GM10248 (cell line): ENCODE data around the gene MBD6.
"Not testable (repeated sequence)": the region's sequence is repeated elsewhere in the genome, so short reads cannot be mapped to it uniquely, and the experiment has no call there.

ENCODE experiments used
- CTCF ChIA-PET: fragments of 300-600 bp; sonication (Branson Sonifier 250); formaldehyde crosslinking; extraction: SDS; loops from one replicate; lab custom pipeline; 2021; ENCODE audit warnings: antibody characterized with exemption; lab: Yijun Ruan, JAX
- POLR2A ChIA-PET: fragments of 350-650 bp; sonication (Branson Sonifier 250); formaldehyde crosslinking; extraction: SDS; loops from one replicate; lab custom pipeline; 2020; ENCODE audit warnings: antibody characterized with exemption; lab: Yijun Ruan, JAX
- DNase-seq: peaks from one replicate; pipeline ENCODE4 v3.0.0; 2012; ENCODE audit errors: extremely low spot score
- CTCF ChIP-seq: IDR thresholded peaks from 2 replicates; pipeline ENCODE4 v1.5.1; 2012; ENCODE audit warnings: mild to moderate bottlenecking, low read depth; ENCODE audit errors: extremely low read depth, missing control alignments, control extremely low read depth

MBD6 gene

GRCh38 chr12:57488402-57489156, 34.0 kb upstream of the MBD6 start:
- CTCF ChIA-PET = interaction anchor here (1.9 kb wide), 1 partner anchor 246 kb away, joined by 5 read pairs; no protein-coding TSS in a partner anchor
- no peak for TF ChIP-seq CTCF
- DNase-seq = no peak
- POLR2A ChIA-PET = interaction anchor here (0.7 kb wide), 1 partner anchor 25 kb away, joined by 3 read pairs; no protein-coding TSS in a partner anchor

- no peak for TF ChIP-seq CTCF
- no peak for DNase-seq
- CTCF ChIA-PET = interaction anchor here (1.9 to 2.2 kb wide), 2 partner anchors 14 to 246 kb away, joined by 5 to 6 read pairs; no protein-coding TSS in a partner anchor
- POLR2A ChIA-PET = interaction anchor here (0.7 kb wide), 1 partner anchor 25 kb away, joined by 3 read pairs; no protein-coding TSS in a partner anchor
These were observed 33.4 kb upstream of the MBD6 start for GRCh38 chr12:57489157-57489641.

- no peak for DNase-seq
- POLR2A ChIA-PET = interaction anchor here (0.7 kb wide), 1 partner anchor 14 kb away, joined by 3 read pairs; no protein-coding TSS in a partner anchor
- no peak for TF ChIP-seq CTCF
- CTCF ChIA-PET = interaction anchor here (1.0 to 2.2 kb wide), 5 partner anchors 13 to 247 kb away, joined by 3 to 7 read pairs (median 5); no protein-coding TSS in a partner anchor
These were observed 32.5 kb upstream of the MBD6 start for GRCh38 chr12:57490126-57490525.

GRCh38 chr12:57491393-57492280, 31.0 kb upstream of the MBD6 start:
- ChIA-PET CTCF (interaction anchor here (0.8 to 2.2 kb wide), 6 partner anchors 11 to 38 kb away, joined by 3 to 7 read pairs (median 4); no protein-coding TSS in a partner anchor), POLR2A (no interaction called here)
- no peak for TF ChIP-seq CTCF
- no peak for DNase-seq

GRCh38 chr12:57495051-57495701, 27.4 kb upstream of the MBD6 start:
- DNase-seq, POLR2A ChIA-PET, CTCF ChIA-PET: not testable (repeated sequence)

- no peak for TF ChIP-seq CTCF
- ChIA-PET POLR2A (interaction anchor here (0.9 kb wide), 1 partner anchor 17 kb away, joined by 3 read pairs; no protein-coding TSS in a partner anchor), CTCF (interaction anchor here (1.0 to 2.1 kb wide), 4 partner anchors 14 to 87 kb away, joined by 3 to 7 read pairs (median 3); no protein-coding TSS in a partner anchor)
- no peak for DNase-seq
These were observed 25.8 kb upstream of the MBD6 start for GRCh38 chr12:57496822-57497221.
